ENCODE results near the gene C1QTNF7.

Gene C1QTNF7

GRCh38 chr4:15414551-15415091 lies 13.2 kb upstream of the C1QTNF7 start:
- no peak for DNase-seq

GRCh38 chr4:15416357-15417232 lies 11.2 kb upstream of the C1QTNF7 start:
- DNase-seq = no peak

GRCh38 chr4:15417233-15417660 lies 10.6 kb upstream of the C1QTNF7 start:
- no peak for DNase-seq

GRCh38 chr4:15418956-15419355 lies 8.9 kb upstream of the C1QTNF7 start:
- DNase-seq = no peak

GRCh38 chr4:15420642-15421041 lies 7.2 kb upstream of the C1QTNF7 start:
- DNase-seq = no peak

GRCh38 chr4:15423285-15423711 lies 4.5 kb upstream of the C1QTNF7 start:
- no peak for DNase-seq

GRCh38 chr4:15425520-15425919 lies 2.3 kb upstream of the C1QTNF7 start:
- DNase-seq = no peak

GRCh38 chr4:15427161-15427560 lies 672 bp upstream of the C1QTNF7 start:
- no peak for DNase-seq

GRCh38 chr4:15428611-15429010 lies 778 bp downstream of the C1QTNF7 start:
- no peak for DNase-seq

- DNase-seq = no peak
These were observed 6.3 kb downstream of the C1QTNF7 start for GRCh38 chr4:15434091-15434490.

- no peak for DNase-seq
These were observed 6.8 kb downstream of the C1QTNF7 start for GRCh38 chr4:15434676-15435075.

- no peak for DNase-seq
These were observed 8.7 kb downstream of the C1QTNF7 start for GRCh38 chr4:15436513-15436912.

GRCh38 chr4:15438939-15439524 lies 11.2 kb downstream of the C1QTNF7 start:
- no peak for DNase-seq

GRCh38 chr4:15443371-15444160 lies 15.7 kb downstream of the C1QTNF7 start:
- no peak for DNase-seq

GRCh38 chr4:15444276-15444675 lies 16.4 kb downstream of the C1QTNF7 start:
- DNase-seq = no peak

- DNase-seq = no peak
These were observed 17.2 kb downstream of the C1QTNF7 start for GRCh38 chr4:15444879-15445547.

- DNase-seq = no peak
These were observed 23.5 kb downstream of the C1QTNF7 start for GRCh38 chr4:15451181-15451865.

- no peak for DNase-seq
These were observed 24.3 kb downstream of the C1QTNF7 start for GRCh38 chr4:15451866-15452765.

- DNase-seq = no peak
These were observed 27.5 kb downstream of the C1QTNF7 start for GRCh38 chr4:15455290-15455689.

- no peak for DNase-seq
These were observed 29.8 kb downstream of the C1QTNF7 start for GRCh38 chr4:15457406-15458201.

All from stimulated activated CD4-positive, alpha-beta T cell treated with anti-CD3 and anti-CD28 coated beads, Interleukin-4, amount 100 ng/mL, for 4 hours (primary cell).